ENCODE measurements around the gene ATPAF1. TPM values are rescaled to one million over a fixed set of nuclear protein-coding genes. Genes with fewer than 3 reads are reported as not detected.

The ATPAF1 gene
- total and polyA plus RNA-seq, 9 of the 15 experiments (the other 6 are each of a cell fraction or from before 2014, with no cell fraction given): 6.3 to 56.2 (median 27.4) TPM

GRCh38 chr1:46686255-46686654 lies 18.1 kb upstream of the ATPAF1 start:
- H3K4me1 ChIP-seq (replicated peaks in 1 of 2; ENCODE audit: control insufficient read depth in 2 of 2, insufficient read depth in 2 of 2, low read length in 2 of 2): no peaks in the 10 kb centered on the region
- H3K79me2 ChIP-seq (ENCODE audit: control insufficient read depth, insufficient read depth, low read length): no peaks in the 10 kb centered on the region
- in situ Hi-C loops (cut with MboI) (no loop called here), intact Hi-C loops (cut with micrococcal nuclease) (no loop called here)
- FAIRE-seq (no peak), DNase-seq (ENCODE audit: extremely low read depth in 1 of 4, low spot score in 3 of 4) (no peak), ATAC-seq (no peak)
- no peak overlapping the region for H3K4me2 ChIP-seq (ENCODE audit: insufficient read depth, low read length)
- no peak overlapping the region for H3K27ac ChIP-seq (ENCODE audit: extremely low read depth, low read depth, low read length)
- H3K9me3 ChIP-seq (replicated peaks; ENCODE audit: control insufficient read depth, insufficient read depth, low read depth, low read length): no peaks in the 10 kb centered on the region
- H3K9me1 ChIP-seq (ENCODE audit: control insufficient read depth, insufficient read depth, low read length): no peaks in the 10 kb centered on the region
- no TSS peak for BruUV-seq (replicated peaks)
- H3K4me3 ChIP-seq: no peak overlapping the region
- ChIA-PET CTCF (ENCODE audit: low intra/inter-chr PET ratio) (no interaction called here), POLR2A (interaction anchor here (1.0 to 1.6 kb wide), 2 partner anchors 9 to 21 kb away, joined by 3 to 5 read pairs; no protein-coding TSS in a partner anchor)
- 15% methylated on average over 1 of the region's 1 CpG for WGBS (ENCODE audit: insufficient coverage, low coverage, missing lambda C conversion rate)
- H3K36me3 ChIP-seq (ENCODE audit: control insufficient read depth, insufficient read depth, low read length): peaks cover 99% of the 10 kb centered on the region
- no peak for TF ChIP-seq UBTF (IDR thresholded peaks at IDR 0.05; ENCODE audit: borderline replicate concordance in 1 of 2, low read depth in 2 of 2, low read length in 2 of 2)
- TF ChIP-seq RNF219 (CRISPR knock-in tag; IDR thresholded peaks at IDR 0.05): no peak
- no peak for TF ChIP-seq EHMT2 (IDR thresholded peaks at IDR 0.05)
- TF ChIP-seq E2F8 (IDR thresholded peaks at IDR 0.05; ENCODE audit: low read depth, partially characterized antibody): no peak
- TF ChIP-seq CREB1 (IDR thresholded peaks at IDR 0.05): no peak
- TF ChIP-seq CREB1 (CRISPR knock-in tag; IDR thresholded peaks at IDR 0.05): no peak
- no peak for TF ChIP-seq FOXA3 (CRISPR knock-in tag; conservative IDR thresholded peaks at IDR 0.05 in 1 of 2, IDR thresholded peaks at IDR 0.05 in 1 of 2)
- H3K27me3 ChIP-seq (ENCODE audit: control insufficient read depth in 2 of 2, insufficient read depth in 2 of 2, low read length in 2 of 2): no peaks in the 10 kb centered on the region
- H2AFZ ChIP-seq (ENCODE audit: low read depth, low read length): no peak overlapping the region
- no peaks in the 10 kb centered on the region for H4K20me1 ChIP-seq (replicated peaks; ENCODE audit: control insufficient read depth, insufficient read depth, low read length)
- H3K9ac ChIP-seq (ENCODE audit: insufficient read depth in 1 of 2, low read depth in 2 of 2, low read length in 2 of 2): no peak overlapping the region

Data from K562 (cell line).